ENCODE results near the gene SLC12A6.
"Not testable (repeated sequence)": the region's sequence is repeated elsewhere in the genome, so short reads cannot be mapped to it uniquely, and the experiment has no call there.

Gene SLC12A6

DNA sequence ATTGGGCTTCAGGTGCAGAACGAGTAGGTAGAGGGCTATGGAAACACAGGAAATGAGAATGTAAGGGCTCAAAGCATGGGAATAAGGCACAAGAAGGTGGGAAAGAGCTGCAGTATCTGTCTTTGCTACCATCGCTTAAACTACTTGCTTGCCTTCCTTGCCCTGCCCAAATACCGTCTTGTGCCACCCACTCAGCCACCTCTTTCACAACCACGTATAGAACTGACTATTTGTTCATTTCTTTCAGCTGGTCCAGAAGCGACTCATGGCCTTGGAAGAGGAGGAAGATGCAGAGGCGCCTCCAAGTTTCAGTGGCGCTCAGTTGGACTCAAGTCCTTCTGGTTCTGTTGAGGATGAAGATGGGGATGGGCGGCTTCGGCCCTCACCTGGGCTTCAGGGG is 17.7 kb upstream of the SLC12A6 start:
- no peak for FAIRE-seq

DNA sequence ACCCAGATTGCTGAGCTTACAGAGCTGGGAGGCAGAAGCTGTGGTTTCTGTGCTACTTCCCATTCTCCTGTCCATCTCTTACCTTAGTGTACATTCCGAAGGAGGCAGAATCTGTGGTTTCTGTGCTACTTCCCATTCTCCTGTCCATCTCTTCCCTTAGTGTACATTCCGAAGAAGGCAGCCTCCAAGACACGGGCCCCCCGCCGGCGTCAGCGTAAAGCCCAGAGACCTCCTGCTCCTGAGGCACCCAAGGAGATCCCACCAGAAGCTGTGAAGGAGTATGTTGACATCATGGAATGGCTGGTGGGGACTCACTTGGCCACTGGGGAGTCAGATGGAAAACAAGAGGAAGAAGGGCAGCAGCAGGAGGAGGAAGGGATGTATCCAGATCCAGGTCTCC is 16.7 kb upstream of the SLC12A6 start:
- no peak for FAIRE-seq

DNA sequence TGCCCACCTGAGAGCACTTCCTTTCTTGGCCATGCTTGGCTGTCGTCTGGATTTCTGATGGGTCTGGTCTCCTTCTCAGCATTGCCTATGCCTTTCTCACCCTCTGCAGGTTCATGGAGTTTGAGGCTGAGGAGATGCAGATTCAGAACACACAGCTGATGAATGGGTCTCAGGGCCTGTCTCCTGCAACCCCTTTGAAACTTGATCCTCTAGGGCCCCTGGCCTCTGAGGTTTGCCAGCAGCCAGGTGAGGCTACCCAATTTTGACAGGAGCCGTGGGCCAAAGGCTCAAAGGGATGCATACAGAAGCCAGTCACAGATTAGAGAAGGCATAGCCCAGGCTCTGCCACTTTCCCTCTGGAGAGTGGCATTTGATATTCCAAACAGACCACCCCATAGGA is 16.0 kb upstream of the SLC12A6 start:
- FAIRE-seq, result no peak

DNA sequence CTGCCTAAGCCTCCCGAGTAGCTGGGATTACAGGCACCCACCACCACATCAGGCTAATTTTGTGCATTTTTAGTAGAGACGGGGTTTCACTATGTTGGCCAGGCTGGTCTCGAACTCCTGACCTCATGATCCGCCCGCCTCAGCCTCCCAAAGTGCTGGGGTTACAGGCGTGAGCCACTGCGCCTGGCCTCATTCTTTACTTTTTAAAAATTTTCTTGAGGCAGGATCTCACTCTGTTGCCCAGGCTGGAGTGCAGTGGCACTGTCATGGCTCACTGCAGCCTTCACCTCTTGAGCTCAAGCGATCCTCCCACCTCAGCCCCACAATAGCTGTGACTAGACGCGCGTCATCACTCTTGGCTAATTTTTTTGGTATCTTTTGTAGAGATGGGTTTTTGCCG is 15.4 kb upstream of the SLC12A6 start:
- not testable (repeated sequence) for FAIRE-seq

DNA sequence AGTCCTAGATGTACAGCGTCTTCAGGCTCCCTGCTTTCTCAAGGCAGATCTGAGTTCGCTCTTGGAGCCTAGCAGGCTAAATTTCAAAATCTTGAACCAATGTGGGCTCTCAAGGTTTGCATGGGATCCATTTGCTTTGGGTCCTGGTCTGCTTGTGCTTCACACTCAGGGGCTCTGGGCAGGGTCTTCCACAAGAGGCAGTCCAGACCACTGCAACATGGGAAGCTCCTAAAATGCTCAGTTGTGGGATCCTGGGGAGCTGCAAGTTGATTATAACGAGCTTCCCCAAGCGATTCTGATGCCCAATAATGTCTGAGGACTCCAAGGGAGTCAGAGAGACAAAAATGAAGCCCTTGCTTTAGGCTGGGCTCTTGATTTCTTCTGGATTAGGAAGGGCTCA is 12.2 kb upstream of the SLC12A6 start:
- FAIRE-seq, result no peak

DNA sequence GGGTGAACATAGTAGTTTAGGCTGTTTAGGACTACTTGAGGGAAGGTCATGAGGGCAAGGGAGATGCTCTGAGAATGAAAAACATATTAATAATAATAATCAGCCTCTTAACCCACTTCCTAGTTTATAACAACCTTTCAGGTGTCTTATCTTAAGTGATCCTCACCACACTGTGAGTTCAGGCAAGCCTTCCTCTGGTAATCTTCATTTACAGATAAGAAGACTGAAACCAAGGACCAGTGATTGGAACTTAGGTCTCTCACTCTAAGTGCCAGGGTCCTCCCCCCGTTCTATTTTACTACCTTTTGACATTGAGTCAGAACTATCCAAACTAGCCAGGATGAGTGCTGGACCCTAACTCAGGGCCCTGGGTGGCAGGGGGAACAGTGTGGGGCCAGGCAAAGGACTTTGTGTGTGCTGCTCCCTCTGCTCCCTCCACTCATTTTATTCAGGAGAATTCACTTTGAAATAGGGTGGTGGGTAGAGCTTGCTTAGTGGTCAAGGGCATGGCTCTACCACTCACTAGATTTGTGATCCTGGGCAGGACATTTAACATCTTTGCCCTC is 11.2 kb upstream of the SLC12A6 start:
- FAIRE-seq, result no peak

DNA sequence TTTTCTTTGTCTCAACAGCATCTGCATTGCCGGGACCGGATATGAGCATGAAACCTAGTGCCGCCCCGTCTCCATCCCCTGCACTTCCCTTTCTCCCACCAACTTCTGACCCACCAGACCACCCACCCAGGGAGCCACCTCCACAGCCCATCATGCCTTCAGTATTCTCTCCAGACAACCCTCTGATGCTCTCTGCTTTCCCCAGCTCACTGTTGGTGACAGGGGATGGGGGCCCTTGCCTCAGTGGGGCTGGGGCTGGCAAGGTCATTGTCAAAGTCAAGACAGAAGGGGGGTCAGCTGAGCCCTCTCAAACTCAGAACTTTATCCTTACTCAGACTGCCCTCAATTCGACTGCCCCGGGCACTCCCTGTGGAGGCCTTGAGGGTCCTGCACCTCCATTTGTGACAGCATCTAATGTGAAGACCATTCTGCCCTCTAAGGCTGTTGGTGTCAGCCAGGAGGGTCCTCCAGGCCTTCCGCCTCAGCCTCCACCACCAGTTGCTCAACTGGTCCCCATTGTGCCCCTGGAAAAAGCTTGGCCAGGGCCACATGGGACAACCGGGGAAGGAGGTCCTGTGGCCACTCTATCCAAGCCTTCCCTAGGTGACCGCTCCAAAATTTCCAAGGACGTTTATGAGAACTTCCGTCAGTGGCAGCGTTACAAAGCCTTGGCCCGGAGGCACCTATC is 10.5 kb upstream of the SLC12A6 start:
- FAIRE-seq, result no peak

DNA sequence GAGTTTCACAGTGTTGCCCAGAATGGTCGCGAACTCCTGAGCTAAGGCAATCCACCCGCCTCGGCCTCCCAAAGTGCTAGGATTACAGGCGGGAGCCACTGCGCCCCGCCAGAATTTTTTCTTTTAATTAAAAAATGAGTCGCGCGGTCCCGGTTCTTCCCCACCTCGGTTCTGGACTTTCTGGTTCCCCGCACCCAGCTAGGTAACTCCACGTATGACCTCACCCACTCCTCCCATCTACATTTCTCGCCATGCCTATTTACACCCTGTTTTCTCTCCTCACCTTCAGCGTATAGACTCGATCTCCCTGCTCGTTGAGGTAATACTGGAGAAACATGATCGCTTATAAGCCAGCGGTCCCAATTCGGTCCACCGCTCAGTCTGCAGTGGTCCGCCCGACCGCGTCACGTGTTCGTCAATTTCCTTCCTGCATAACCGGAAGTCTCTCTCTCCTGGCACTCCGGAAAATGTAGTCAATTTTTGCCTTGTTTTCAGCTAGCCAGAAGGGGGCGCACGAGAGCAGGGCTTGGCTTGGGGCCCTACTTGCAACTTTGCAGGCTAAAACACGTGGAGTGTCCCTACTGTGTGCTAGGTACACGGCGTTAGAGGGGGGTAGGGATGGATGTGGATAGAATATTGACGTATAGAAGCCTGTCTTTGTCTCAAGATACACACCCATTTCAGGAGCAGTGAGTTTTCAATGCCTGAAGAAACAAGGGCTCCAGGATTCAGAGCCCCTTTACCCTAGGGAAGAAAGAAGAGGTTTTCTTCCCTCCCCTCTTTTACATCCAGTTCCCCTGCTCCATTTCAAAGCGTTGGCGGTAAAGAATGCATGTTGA is 5.4 kb upstream of the SLC12A6 start, which contains the start of the genes NOP10 and NUTM1:
TSS of gene NOP10 (minus strand) at position 400 of the 839 bp plus-strand sequence. CDS start at position 337, 63 bp downstream.
TSS of gene NUTM1 (plus strand) at position 579 of the 839 bp plus-strand sequence. CDS start 382 bp downstream, outside the sequence.
- FAIRE-seq, result peak; percentile 67

DNA sequence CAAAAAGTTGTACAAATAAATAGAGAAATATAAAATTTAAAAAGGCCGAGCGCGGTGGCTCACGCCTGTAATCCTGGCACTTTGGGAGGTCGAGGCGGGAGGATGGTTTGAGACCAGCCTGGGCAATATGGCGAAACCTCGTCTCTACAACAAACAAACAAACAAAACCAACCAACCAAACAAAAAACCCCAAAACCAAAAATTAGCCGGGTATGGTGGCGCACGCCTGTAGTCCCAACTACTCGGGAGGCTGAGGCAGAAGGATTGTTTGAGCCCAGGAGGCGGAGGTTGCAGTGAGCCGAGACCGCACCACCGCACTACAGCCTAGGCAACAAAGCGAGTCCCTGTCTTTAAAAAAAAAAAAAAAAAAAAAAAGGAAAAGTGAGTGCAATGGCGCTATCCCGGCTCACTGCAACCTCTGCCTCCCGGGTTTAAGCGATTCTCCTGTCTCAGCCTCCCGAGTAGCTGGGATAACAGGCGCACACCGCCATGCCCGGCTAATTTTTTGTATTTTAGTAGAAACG is 4.7 kb upstream of the SLC12A6 start:
- not testable (repeated sequence) for FAIRE-seq

DNA sequence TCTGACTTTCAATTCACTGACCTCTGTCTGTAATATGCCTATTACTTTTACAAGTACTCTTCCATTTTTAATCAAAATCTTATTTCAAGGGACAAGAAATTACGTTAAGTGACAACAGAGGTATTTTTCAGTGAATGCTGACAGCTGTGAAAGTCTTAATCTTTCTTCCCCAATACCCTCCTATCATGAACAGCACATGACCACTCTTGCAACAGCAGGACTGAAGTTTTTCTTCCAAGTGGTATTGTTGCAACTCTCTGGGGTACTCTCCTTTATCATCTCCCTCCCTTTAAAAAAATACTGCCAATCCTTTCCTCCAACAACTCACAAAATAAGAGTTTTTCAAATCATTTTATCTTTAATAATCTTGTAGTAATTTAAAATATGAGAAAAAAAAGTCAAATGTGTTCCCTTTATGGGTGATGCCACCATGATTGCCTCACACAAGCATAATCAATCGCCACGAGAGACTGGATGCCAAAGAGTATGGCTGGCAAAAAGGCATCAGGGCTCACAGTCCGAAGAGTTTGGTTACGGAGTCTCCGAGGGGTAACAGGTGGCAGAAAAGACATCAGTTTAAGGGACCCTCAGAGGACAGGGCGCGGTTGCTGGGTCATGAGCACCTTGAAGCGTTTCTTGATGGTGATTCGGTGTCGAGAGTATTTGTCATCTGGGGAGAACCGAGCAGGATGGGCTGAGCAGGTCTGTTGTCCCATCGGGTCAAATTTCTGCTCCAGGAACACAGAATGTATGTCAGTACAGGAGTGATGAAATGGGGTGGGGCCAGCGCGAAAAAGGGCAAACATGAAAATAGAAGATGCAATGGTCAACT is 4.0 kb upstream of the SLC12A6 start:
- no peak for FAIRE-seq

DNA sequence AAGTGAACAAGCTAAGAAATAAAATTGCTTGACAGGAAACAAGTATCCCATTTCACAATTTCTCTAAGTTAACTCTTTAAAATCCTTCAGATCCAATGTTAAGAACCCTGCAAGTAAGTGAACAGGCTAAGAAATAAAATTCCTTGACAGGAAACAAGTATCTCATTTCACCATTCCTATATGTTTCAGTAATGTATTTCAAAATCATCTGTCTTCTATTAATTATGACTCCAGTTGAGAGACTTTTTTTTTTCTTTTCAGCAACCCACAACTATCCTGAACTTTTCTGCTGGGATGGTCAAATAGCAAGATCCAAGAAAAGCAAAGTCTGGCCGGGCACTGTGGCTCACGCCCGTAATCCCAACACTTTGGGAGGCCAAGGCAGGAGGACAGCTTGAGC is 2.4 kb upstream of the SLC12A6 start:
- FAIRE-seq, result no peak

DNA sequence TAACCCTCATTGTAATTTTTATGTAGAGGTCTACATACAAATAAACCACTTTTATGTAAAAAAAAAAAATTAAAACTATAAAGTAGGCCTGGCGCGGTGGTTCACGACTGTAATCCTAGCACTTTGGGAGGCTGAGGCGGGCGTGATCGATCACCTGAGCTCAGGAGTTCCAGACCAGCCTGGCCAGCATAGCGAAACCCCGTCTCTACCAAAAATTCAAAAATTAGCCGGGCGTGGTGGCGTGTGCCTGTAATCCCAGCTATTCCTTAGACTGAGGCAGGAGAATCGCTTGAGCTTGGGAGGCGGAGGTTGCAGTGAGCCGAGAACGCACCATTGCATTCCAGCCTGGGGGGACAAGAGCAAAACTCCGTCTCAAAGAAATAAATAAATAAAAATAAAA is 766 bp upstream of the SLC12A6 start:
- FAIRE-seq, result no peak

DNA sequence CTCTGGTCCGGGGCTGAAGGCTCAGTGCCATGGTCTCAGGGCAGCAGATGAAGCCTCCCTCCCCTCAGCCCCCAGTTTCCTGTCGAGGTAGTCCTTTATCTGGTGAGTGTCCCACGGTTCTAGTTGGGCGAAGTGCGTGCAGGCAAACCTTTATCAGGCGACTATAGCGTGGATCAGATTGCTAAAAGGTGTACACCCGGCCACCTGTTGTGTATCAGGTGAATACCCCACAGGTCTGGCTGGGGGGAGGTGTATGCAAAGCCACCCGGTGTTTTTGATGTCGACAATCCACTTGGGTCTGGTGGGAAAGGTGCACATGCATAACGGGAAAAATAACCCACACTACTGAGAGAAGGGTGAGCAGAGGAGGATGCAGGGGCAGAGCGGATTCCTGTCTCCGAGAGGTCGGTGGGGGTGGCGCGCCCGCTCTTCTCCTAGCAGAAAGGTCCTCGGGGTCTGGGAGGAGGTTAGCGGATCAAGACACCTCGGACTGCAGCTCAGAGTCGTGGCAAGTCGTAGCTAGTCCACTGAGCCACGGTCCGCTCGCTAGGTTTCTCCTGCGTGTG is 507 bp downstream of the SLC12A6 start:
- FAIRE-seq, result no peak

DNA sequence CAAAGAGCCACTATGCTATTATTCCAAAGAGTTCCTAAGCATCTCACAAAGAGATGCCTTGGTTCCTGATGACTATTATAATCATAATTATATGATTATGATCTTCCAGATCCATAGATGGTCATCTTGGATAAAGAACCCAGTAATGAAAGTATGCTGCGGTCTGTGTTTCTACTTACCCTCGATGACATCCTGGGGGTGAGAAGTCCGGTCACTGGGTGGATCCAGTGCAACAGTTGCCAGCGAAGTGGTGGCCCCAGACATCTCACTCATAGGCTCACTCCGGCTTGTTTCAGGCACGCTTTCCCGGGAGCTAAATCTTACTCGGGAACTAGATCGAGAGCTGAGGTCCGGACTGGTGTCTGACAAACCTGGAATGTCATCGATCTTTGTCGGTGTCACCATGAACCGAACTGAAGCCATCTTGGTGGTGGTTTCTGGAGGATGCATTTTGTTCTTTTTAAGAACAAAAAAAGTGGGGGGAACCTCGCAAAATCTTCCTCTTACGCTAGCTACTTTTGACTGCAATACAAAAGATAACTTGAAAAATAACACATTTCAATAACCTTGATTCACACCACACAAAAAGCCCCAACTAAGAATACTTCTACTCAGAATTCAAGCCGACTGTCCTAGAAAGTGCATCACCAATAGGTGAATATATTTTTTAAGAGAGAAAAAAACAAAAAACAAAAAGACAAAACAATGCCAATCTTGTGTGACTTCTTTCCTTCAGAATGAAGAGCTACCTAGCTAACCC is 1.2 kb downstream of the SLC12A6 start:
- no peak for FAIRE-seq

DNA sequence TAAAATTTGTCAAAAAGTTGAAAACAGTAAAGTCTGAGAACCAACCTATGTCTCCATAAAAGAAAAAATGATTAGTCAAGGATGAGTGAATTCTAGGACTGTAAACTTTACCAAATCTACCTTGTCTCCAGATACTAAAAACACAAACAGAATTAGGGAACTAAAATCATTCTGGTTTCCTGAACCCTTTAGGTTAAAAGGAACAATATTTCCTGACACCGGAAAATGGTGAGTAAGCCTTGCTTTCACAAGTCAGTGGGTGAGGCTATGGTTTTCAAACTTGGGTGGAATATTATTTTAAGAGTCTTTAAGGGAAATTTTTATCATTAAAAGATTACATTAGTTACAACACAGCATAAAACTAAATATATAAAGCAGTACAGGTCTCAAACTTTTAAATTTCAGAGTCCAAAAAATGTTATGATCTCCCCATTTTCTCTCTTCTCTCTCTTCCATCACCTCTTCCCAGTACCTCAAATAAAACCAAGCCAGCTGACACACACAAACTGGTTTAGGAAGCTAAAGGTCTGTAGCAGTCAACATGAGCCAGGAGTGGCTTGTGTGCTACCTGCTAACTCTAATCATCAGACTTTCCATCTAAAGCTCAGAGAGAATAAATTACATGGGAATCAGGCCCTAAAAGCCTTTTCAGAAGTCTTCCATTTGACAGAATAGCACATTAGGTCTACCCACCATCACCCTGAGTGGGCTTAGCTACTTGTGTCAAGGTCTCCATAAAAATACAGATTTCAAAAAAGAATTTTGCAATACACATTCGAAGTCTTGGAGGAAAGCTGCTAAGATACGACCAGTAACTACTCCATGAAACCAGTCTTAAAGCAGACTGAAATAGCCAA is 2.2 kb downstream of the SLC12A6 start:
- no peak for FAIRE-seq

DNA sequence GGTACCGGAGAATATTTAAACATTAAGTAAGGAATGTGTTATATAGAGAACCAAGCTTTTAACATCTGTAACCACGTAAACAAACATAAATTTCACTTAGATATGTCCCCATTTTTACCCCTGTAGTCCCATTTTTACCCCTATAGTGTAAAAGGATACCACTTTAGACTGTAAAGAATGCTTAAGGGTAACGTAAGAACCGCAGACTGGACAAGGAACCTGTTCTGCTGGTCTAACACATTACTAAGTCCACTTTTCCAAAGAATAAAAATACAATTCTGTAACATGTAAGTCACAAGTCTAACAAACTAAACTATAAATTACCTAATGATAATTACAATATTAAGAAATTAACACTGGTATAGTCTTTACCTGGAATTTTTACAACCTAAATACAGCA is 2.9 kb downstream of the SLC12A6 start:
- FAIRE-seq, result no peak

DNA sequence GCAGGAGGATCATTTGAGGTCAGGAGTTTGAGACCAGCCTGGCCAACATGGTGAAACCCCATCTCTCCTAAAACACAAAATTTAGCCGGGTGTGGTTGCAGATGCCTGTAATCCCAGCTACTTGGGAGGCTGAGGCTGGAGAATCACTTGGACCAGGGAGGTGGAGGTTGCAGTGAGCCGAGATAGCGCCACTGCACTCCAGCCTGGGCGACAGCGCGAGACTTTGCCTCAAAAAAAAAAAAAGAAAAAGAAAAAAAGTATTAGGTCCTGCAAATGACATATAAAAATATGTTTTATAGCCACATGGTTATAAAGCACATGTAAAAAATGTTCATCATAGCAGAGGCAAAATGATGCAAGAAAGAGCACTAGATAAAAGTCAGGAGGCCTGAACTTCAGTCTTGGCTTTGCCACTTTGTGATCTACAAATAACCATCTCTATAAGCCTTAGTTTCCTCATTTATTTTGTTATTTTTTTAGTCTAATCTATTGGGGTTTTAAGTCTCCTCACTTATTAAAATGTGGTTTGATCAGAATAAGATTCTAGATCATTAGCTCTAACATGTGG is 4.9 kb downstream of the SLC12A6 start:
- no peak for FAIRE-seq

DNA sequence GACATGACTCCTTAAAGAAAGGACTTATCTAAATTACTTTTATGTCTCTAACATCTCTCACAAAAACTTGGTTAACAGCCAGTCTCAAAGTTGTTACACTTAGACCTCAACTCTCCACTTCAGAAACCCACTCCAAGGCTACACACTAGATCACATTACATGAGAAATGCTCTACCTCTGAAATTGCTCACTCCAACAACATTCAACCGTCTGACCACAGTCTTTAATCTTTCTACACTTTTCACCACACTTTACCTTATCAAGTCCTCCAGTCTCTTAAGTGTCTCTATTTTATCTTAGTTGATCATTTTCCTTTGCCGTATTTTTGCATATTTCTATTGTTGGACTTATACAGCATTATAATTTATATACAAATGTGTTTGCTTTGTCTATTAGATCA is 5.8 kb downstream of the SLC12A6 start:
- no peak for FAIRE-seq

DNA sequence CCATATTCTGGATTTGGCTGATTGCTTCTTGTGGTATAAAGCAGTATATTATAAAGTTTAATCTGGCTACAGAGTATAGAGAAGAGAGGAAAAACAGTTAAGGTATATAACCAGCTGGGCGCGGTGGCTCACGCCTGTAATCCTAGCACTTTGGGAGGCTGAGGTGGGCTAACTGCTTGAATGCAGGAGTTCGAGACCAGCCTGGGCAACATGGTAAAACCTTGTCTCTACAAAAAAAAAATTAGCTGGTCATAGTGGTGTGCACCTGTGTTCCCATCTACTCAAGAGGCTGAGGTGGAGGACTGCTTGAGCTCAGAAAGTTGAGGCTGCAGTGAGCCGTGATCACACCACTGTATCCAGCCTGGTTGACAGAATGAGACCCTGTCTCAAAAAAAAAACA is 7.3 kb downstream of the SLC12A6 start:
- FAIRE-seq, result no peak

DNA sequence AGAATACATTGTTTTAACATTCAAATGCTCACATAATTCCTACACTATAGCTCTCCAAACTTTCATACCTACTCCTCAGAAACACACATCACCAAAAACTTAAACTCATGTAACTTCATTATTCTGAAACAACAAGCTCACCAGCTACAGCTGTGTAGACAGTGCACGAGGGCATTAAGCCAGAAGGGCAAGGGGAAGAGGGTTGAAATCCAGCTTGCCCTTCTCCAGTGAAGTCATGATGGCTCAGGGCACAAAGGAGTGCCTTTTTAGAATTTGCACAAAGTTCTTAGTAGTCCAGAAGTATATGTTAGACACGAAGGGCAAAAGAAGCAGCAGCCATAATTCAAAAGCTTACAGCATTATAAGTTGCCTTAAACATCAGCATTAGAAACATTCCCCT is 8.6 kb downstream of the SLC12A6 start:
- no peak for FAIRE-seq

Data from endometrium (tissue), 2 donors.